Endothelial cell (in vitro differentiated cells): ENCODE measurements around the gene DLGAP1. TPM values are rescaled to one million over a fixed set of nuclear protein-coding genes. Genes with fewer than 3 reads are reported as not detected.
"Not testable (repeated sequence)": the region's sequence is repeated elsewhere in the genome, so short reads cannot be mapped to it uniquely, and the experiment has no call there.

Experiments
- DNase-seq: peaks from one replicate; pipeline ENCODE4 v3.0.0; 2021; ENCODE audit warnings: low spot score
- H3K27ac Mint-ChIP-seq: one replicate; pipeline ENCODE4 v1.8.0; 2021; ENCODE audit warnings: mixed read lengths, inconsistent platforms; ENCODE audit not compliant: unreplicated experiment
- H3K27me3 Mint-ChIP-seq: one replicate; pipeline ENCODE4 v1.8.0; 2021; ENCODE audit warnings: mild to moderate bottlenecking, moderate library complexity, mixed read lengths, inconsistent platforms; ENCODE audit not compliant: unreplicated experiment
- H3K36me3 Mint-ChIP-seq: one replicate; pipeline ENCODE4 v1.8.0; 2021; ENCODE audit warnings: mild to moderate bottlenecking, low read depth, mixed read lengths, inconsistent platforms; ENCODE audit not compliant: unreplicated experiment
- H3K4me1 Mint-ChIP-seq: one replicate; pipeline ENCODE4 v1.8.0; 2021; ENCODE audit warnings: mild to moderate bottlenecking, mixed read lengths, inconsistent platforms; ENCODE audit not compliant: unreplicated experiment
- H3K4me3 Mint-ChIP-seq: one replicate; pipeline ENCODE4 v1.8.0; 2021; ENCODE audit warnings: mild to moderate bottlenecking, mixed read lengths, inconsistent platforms; ENCODE audit not compliant: unreplicated experiment
- H3K9me3 Mint-ChIP-seq: one replicate; pipeline ENCODE4 v1.8.0; 2021; ENCODE audit warnings: mixed read lengths, inconsistent platforms; ENCODE audit not compliant: unreplicated experiment
- total RNA-seq: library from RNA; stranded (reverse); fragmentation: NEBNext Ultra II Directional; extraction: Animal tissue kit (Norgen Biotek cat#: 25700); gene quantifications from one replicate; pipeline ENCODE4 v1.2.1, GENCODE V29; 2021; ENCODE audit not compliant: unreplicated experiment
- TF ChIP-seq, protein P1 (sequence below): fragments of 200-600 bp; sonication (generic); IDR thresholded peaks from one replicate; pipeline ENCODE4 v1.5.0; 2021; ENCODE audit warnings: antibody characterized with exemption; ENCODE audit not compliant: unreplicated experiment

Gene DLGAP1
- total RNA-seq, 1 donor from 2014 or later, result 1.8 TPM

DNA sequence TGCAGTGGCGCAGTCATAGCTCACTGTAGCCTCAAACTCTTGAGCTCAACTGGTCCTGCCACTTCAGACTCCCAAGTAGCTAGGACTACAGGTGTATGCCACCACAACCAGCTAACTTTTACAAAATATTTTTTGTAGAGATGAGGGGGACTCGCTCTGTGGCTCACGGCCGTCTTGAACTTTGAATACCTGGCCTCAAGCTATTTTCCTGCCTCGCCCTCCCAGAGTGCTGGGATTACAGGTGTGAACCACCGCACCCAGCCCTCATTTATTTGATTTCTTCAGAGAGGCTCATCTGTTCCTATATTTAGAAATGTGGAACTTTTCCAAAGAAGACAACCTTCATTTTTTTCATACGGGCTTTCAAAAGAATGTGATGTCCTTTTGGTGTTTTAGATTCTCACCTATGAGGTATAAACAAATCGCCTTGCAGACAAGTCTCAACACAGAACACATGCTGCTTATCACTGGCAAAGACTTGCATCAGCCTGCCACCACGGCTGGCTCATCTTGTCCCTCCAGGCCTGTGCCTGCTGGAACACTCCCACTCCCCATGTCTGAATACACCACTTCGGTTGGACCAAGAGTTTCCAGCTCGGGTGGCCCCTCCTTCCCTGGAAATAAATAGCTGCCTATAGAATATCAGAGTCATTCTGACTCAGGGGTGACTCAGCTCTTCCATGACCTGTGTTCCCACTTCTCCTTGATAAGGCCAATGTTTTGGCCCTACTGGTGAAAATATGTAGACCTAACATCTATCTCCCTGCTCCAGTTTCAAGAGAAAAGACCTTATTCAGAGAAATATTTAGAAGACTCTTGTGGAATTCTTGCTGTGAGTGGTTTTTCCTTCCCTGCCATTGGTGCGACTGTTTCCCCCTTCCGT lies 802.5 kb downstream of the DLGAP1 start:
- peaks cover 2% of the 10 kb centered on the region for H3K27me3 Mint-ChIP-seq

DNA sequence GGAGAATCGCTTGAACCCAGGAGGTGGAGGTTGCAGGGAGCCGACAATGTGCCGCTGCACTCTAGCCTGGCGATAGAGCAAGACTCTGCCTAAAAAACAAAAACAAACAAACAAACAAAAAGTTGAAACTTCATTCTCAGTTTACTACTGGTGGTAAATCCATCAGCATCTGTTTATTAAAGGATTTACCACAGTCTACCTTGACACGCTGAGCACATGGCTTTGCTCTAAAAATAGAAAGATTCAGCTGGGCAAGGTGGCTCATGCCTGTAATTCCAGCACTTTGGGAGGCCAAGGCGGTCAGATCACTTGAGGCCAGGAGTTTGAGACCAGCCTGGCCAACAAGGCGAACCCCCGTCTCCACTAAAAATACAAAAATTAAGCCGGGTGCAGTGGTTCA lies 803.8 kb downstream of the DLGAP1 start:
- TF ChIP-seq, protein P1, sequence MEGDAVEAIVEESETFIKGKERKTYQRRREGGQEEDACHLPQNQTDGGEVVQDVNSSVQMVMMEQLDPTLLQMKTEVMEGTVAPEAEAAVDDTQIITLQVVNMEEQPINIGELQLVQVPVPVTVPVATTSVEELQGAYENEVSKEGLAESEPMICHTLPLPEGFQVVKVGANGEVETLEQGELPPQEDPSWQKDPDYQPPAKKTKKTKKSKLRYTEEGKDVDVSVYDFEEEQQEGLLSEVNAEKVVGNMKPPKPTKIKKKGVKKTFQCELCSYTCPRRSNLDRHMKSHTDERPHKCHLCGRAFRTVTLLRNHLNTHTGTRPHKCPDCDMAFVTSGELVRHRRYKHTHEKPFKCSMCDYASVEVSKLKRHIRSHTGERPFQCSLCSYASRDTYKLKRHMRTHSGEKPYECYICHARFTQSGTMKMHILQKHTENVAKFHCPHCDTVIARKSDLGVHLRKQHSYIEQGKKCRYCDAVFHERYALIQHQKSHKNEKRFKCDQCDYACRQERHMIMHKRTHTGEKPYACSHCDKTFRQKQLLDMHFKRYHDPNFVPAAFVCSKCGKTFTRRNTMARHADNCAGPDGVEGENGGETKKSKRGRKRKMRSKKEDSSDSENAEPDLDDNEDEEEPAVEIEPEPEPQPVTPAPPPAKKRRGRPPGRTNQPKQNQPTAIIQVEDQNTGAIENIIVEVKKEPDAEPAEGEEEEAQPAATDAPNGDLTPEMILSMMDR, result no peak
- H3K27ac Mint-ChIP-seq, result no peak overlapping the region

More for the DNA sequence above, 802.5 kb downstream of the DLGAP1 start:
- Mint-ChIP-seq H3K9me3 (no peaks in the 10 kb centered on the region), H3K4me3 (no peak overlapping the region), H3K27ac (no peak overlapping the region), H3K36me3 (no peaks in the 10 kb centered on the region), H3K4me1 (peaks cover 19% of the 10 kb centered on the region)
- no peak for DNase-seq
- TF ChIP-seq, protein P1, result no peak

DNA sequence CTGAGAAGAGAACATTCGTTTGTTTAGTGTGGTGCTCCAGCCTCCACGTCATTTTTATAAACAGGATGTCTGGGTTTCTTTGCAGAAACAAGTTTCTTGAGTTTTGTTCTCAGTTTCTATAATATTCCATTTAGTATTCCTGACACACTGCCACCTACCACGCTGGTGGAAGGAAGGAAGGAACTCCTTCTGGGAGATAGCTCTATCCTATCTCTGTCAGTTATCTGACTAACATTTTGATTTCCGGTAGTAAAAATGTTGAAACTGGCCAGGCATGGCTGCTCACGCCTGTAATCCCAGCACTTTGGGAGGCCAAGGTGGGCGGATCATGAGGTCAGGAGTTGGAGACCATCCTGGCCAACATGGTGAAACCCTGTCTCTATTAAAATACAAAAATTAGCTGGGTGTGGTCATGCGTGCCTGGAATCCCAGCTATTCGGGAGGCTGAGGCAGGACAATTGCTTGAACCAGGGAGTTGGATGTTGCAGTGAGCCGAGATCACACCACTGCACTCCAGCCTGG lies 804.5 kb downstream of the DLGAP1 start:
- H3K27ac Mint-ChIP-seq, H3K4me3 Mint-ChIP-seq, H3K36me3 Mint-ChIP-seq, H3K9me3 Mint-ChIP-seq, DNase-seq, H3K27me3 Mint-ChIP-seq: not testable (repeated sequence)
- H3K4me1 Mint-ChIP-seq, result peaks cover 17% of the 10 kb centered on the region

More for the DNA sequence above, 803.8 kb downstream of the DLGAP1 start:
- H3K36me3 Mint-ChIP-seq, result no peaks in the 10 kb centered on the region
- H3K4me1 Mint-ChIP-seq, result peaks cover 19% of the 10 kb centered on the region
- H3K9me3 Mint-ChIP-seq, result no peaks in the 10 kb centered on the region
- H3K4me3 Mint-ChIP-seq, result no peak overlapping the region
- no peak for DNase-seq
- H3K27me3 Mint-ChIP-seq, result peaks cover 2% of the 10 kb centered on the region

GRCh38 chr18:3649633-3650426 lies 805.3 kb downstream of the DLGAP1 start:
- Mint-ChIP-seq H3K4me1 (peaks cover 9% of the 10 kb centered on the region), H3K4me3 (no peak overlapping the region), H3K9me3 (no peaks in the 10 kb centered on the region), H3K27ac (no peak overlapping the region), H3K36me3 (no peaks in the 10 kb centered on the region), H3K27me3 (peaks cover 2% of the 10 kb centered on the region)
- DNase-seq, result no peak
- TF ChIP-seq, protein P1, result no peak

DNA sequence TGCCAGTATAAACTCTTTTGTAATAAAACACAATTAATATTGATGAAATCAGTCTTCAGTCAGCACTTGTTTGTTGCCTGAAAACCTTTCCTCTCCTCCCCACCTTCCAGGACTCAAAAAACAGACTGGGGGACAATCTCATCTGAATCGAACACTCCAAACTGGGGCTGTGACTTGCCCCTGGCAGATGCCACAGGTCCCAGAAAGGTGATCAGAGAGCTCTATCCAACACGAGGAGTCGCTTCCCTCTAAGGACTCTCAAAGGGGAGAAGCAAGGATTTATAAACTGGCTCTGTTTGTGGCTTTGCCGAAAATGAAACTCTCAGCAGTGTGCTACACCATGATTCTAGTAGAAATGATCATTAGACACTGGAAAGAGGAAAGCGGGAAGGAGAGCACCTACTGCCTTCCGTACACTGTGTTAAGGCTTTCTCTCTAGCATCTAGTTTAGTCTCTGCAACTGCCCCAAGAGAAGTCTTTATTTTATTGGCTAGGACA lies 805.9 kb downstream of the DLGAP1 start:
- H3K27ac Mint-ChIP-seq, result no peak overlapping the region
- TF ChIP-seq, protein P1, result no peak
- H3K4me1 Mint-ChIP-seq, result peaks cover 5% of the 10 kb centered on the region
- peaks cover 2% of the 10 kb centered on the region for H3K27me3 Mint-ChIP-seq
- H3K4me3 Mint-ChIP-seq, result no peak overlapping the region
- no peak for DNase-seq
- H3K9me3 Mint-ChIP-seq, result no peaks in the 10 kb centered on the region
- no peaks in the 10 kb centered on the region for H3K36me3 Mint-ChIP-seq
